ENCODE measurements around the gene INS.

The INS gene

DNA sequence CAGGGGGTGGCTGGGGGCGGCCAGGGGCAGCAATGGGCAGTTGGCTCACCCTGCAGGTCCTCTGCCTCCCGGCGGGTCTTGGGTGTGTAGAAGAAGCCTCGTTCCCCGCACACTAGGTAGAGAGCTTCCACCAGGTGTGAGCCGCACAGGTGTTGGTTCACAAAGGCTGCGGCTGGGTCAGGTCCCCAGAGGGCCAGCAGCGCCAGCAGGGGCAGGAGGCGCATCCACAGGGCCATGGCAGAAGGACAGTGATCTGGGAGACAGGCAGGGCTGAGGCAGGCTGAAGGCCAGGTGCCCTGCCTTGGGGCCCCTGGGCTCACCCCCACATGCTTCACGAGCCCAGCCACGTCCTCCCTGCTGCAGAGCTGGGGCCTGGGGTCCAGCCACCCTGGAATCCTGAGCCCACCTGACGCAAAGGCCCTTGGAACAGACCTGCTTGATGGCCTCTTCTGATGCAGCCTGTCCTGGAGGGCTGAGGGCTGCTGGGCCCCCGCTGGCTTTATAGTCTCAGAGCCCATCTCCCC, at the start of gene INS:
Gene INS, minus strand, starts transcription at position 474 of the 524 bp plus-strand sequence. Its CDS starts 238 bp downstream, at position 236.
- no peak for DNase-seq (ENCODE audit: low read depth in 3 of 3)

DNA sequence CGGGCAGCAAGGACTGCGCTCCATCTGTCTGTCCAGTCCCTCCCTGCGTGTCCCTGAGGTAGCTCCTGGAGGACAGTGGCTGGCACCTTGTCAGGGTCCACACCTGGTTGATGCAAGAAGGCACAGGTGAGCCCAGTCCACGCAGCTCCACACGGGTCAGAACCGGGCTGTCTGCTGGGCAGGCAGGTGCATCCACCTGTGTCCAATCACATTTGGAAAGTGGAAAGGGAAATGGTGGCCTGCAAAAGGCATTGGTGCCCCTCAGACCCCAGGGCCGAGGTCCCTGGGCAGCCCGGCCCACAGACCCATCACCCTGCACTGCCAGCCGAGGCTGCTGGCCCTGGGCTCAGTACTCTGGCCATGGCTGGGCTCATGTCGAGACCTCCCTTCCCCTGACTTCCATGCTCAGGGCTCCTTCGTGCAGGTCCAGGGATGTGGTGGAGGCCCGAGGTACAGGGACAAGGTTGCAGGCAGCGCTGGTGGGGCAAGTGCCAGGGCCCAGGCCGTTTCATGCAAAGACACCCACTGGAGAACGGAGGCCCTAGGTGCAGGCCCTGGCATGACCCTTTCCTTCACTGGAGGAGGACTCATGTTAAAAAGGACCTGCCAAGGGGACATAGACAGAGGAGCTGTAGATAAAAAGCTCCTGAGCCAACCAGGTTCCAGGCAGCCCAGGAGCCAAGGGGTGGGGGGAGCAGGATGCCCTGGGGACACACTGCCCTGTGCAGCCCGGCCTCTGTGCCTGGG, 49.5 kb upstream of the INS start:
- DNase-seq (ENCODE audit: low read depth in 3 of 3): no peak

DNA sequence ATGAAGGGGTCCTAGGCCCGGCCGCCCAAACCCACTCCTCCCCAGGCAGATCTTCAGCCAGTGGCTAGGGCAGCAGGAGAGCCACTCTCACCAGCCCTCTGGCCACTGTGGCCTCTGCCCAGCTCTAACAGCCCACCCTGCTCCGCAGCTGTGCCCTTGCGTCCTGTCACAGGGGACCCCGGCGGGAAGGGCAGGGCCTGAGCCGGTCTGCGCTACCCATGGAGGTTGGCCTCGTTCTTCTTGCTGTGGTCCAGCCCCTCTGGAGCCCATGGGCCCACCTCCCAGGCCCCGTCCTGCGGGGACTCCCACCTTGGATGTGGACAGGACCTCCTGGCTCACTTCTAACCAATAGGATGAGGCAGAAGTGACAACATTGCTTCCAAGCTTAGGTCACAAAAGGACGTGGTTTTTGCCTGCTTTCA, 48.9 kb upstream of the INS start:
- DNase-seq (ENCODE audit: low read depth in 3 of 3): no peak

DNA sequence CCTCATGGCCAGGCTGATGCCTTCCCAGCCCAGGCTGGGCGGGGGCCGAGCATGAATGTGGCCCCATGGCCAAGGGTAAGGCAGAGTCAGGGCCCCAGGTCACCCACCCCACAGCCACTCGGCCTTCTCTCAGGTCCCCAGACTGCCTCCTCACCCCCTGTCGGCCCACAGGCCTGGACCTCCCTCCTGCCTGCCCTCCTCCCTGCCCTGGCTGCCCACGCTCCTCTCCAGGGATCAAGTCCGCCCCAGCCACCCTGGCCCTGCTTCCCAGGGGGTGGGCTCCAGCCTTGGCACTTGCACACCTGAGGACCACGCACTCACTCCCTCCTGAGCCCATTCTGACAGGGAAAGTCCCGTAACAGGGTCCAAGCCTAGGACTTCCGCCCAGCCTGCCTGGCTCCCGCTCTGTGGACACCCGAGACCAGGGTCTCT, 48.4 kb upstream of the INS start:
- no peak for DNase-seq (ENCODE audit: low read depth in 3 of 3)

DNA sequence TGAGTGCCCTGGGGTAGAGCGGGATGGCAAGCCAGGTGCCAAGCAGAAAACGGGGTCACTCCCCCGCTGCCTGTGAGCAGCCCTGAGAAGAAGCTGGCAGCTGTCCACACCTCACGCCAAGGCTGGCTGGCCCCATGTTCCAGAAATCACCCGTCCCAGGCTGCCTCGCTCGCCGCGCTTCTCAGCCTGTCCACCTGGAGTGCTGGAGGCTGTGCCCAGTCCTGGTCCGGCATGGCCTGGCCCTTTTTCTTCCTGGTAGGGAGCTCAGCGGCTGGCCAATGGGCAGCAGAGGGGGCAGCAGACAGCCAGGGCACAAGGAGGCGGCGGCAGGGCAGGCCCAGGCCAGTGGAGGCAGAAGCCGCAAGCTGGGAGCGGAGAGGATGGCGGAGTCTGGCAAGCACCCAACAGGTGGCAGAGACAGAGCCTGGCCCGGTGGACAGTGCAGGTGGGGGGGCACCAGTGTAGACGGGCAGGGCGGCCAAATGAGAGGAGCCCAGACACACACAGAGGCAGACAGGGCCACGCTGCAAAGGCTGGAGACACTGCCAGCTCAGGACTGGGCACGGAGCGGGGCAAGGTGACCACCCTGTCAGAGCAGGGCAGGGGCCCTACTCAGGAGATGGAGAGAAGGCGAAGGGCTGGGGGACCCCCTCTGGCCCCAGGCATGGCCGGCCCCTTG, 47.8 kb upstream of the INS start:
- DNase-seq (ENCODE audit: low read depth in 3 of 3): no peak

- no peak for DNase-seq (ENCODE audit: low read depth in 3 of 3)
Measured at GRCh38 chr11:2207773-2208621, 47.0 kb upstream of the INS start.

DNA sequence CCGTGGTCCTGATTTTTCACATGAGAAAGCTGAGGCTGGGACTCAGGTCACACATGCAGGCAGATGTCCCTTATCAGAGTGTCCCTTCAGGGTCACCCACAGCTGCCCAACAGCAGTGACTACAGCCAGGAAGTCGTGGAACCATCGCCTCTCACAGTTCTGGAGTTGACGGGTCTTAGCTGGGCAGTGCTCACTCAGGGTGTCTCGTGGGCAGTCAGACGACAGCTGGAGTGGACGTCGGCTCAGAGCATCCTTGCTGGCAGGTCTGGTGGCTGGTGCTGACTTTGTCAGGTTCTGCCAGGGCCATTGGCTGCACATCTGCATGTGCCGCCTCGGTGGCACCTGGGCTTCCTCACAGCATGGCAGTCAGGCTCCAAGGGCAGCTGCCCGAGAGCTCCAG, 46.2 kb upstream of the INS start:
- DNase-seq (ENCODE audit: low read depth in 3 of 3): no peak

GRCh38 chr11:2205981-2206690, 45.1 kb upstream of the INS start:
- DNase-seq (ENCODE audit: low read depth in 3 of 3): no peak

DNA sequence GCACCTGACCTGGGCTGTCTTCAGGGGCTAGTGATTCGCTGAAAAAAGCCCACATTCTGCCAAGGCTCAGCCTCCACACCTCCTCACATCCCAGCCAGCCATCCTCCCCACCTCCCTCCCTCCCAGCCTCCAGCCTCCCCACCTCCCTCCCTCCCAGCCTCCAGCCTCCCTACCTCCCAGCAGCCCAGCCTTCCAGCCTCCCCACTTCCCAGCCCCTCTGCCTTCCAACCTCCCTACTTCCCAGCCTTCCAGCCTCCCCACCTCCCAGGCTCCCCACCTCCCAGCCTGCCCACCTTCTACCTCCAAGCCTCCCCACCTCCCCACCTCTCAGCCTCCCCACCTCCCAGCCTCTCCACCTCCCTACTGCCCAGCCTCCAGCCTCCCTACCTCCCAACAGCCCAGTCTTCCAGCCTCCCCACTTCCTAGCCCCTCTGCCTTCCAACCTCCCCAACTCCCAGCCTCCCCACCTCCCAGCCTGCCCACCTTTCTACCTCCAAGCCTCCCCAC, 44.3 kb upstream of the INS start:
- no peak for DNase-seq (ENCODE audit: low read depth in 3 of 3)

- no peak for DNase-seq (ENCODE audit: low read depth in 3 of 3)
Measured at GRCh38 chr11:2204361-2205213, 43.6 kb upstream of the INS start.

DNA sequence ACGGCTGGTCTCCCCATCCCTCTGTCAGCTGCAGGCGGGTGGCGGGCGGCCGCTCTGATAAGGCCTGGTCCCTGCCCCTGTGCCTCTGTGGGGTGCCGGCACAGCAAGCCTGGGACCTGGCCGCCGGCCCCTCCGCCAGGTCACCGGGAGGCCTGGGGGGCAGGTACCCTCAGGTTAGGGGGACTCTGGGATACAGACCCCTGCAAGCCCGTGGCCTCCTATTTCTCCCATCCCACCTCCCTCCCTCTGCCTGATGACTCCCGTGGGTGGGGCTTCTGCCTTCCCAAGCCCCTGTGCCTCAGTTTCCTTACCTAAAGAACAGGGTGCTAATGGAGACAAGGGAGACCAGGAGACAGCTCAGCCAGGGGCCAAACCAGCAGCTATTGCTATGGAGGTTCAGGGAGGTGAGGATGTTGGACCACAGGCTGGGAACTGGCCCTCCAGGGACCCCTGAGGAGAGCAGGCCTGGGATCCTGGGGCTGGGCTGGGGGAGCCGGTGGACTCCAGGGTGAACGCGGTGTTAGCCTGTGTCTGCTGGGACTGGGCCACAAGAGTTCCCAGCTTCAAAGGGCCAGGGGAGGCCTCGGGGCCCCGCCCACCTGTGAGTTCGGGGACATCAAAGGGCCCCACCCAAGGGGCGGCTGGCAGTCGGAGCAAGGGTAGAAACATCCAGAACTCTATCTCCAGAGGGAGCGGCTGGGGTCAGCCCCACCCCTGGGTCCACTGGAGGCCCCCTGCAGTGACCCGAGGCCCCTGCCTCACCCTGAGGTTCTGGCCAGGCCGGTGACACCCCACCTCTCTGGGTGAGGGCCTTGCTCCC, 42.6 kb upstream of the INS start:
- no peak for DNase-seq (ENCODE audit: low read depth in 3 of 3)

DNA sequence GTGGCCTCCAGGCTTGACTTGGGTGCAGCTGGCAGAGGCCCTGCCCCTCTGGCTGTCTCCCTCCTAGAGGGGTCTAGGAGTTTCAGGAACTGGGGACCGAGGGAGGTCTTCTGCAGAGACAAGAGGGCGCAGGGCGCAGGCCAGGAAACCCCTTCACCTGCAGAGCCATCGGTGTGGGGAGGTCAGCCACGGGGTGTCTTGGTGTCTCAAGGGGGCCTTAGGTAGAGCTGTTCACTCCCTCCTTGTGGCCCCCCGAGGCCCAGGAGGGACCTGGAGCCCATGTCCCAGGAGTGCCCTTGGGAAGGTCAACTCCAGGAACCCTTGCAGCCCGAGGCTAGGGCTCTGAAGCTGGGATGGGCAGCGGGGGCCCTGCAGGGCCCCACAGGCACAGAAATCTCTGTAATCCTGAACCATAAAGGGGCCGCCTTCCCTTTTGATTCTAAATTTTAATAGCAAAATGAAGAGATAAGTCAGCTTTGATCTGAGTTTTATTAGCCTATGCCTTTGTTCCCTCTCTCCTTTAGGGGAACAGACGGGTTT, 42.0 kb upstream of the INS start:
- no peak for DNase-seq (ENCODE audit: low read depth in 3 of 3)

DNA sequence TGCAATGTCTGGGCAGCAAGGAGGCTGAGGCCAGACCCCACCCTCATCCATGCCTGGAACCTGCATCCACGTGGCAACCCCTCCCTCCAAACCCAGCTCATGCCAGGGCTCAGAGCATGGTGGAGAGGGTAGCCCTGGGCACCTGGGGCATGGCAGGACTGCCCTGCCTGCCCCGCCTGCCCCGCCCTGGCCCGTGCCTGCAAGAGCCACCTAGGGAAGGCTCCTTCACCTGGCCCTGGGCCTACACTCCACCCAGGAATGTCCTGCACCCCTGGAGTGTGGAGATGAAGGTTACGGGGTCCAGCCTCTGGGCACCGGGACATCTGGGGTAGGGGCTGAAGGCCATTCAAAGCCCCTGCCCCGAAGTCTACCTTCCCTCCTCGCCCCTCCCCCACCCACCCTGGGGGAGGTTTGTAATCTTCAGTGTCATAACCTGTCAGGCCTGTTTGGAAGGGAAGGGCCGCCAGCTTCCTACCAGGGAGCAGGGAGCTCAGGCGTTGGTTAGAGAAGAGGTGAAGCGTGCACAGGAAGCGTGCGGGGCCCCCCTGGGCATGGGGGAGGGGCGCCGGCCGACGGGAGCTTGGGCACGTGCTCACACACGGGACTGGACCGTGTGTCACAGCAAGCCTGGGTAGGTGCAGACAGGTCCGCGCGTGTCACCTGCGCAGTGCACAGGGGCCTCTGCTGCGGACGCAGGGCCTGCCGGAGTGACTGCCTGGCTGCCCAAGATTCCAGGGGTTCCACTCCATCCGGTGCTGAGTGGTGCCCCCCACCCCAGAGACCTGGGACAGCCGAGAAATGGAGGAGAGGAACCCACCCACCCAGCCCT, 41.3 kb upstream of the INS start:
- DNase-seq (ENCODE audit: low read depth in 3 of 3): no peak

- no peak for DNase-seq (ENCODE audit: low read depth in 3 of 3)
Measured at GRCh38 chr11:2201542-2201941, 40.5 kb upstream of the INS start.

DNA sequence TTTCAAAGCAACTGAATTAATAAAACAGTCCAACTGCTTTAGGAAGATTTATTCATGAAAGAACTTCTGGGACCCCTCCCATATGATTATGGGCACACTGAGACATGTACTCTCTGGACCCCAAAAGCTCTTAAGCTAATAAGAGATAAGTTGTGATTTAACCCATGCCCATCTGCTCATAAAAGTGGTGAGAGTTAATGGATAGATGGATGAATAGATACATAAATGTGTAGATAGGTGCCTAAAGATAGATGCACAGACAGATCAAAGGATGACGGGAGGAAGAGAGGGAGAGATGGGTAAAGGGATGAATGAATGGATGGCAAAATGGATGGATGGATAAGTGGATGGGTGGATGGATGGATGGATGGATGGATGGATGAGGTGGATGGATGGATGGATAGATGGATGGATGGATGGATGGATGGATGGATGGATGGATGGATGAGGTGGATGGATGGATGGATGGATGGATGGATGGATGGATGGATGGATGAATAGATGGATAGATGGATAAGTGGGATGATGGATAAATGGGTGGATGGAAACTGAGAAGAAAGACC, 40.0 kb upstream of the INS start:
- DNase-seq (ENCODE audit: low read depth in 3 of 3): no peak

GRCh38 chr11:2200536-2200935, 39.5 kb upstream of the INS start:
- DNase-seq (ENCODE audit: low read depth in 3 of 3): no peak

DNA sequence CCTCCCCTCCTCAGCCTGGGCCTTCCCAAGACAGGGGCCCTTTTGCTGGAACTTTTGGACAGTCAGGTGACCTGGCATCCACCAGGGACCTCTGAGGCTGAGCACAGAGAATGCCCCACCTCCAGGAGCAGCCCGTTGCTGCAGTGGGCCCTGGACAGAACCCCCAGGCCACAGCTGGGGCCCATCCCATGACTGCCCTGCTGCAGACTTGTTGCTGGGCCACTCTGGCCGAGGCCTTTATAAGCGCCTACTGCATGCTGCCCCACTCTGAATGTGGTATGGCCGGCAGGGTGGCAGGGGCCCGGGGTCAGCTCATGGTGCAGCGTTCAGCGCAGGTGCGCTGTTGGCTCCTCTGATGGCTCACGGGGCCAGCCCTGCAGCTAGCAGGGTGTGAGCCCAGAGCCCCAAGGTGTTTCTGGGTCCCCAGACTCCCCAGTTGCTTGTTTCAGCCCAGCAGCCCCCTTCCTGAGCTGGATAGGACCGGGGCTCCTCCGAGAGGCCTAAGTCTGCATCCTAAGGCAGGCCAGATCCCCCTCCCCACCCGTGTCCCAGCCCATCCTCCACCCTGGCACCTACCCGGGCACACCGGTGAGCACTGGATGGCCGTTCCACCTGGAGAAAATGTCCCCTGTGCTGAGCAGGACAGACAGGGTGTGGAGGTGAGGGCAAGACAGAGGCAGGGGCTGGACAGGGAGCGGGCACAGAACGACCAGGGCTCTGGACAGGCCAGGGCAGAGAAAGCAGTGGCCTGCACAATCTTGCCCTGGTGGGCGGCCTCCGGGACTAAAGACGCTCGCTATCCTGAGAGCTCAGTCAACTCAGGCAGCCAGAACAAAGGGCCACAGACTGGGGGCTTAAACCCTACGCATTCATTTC, 38.7 kb upstream of the INS start:
- DNase-seq (ENCODE audit: low read depth in 3 of 3): no peak

Measured in stimulated activated CD4-positive, alpha-beta T cell treated with anti-CD3 and anti-CD28 coated beads, TNF-alpha, amount 100 ng/mL, for 4 hours (primary cell).